ENCODE data around the gene OR2L3. TPM values are rescaled to one million over a fixed set of nuclear protein-coding genes. Genes with fewer than 3 reads are reported as not detected.

The OR2L3 gene
- total RNA-seq, 1 donor from 2014 or later = not detected

DNA sequence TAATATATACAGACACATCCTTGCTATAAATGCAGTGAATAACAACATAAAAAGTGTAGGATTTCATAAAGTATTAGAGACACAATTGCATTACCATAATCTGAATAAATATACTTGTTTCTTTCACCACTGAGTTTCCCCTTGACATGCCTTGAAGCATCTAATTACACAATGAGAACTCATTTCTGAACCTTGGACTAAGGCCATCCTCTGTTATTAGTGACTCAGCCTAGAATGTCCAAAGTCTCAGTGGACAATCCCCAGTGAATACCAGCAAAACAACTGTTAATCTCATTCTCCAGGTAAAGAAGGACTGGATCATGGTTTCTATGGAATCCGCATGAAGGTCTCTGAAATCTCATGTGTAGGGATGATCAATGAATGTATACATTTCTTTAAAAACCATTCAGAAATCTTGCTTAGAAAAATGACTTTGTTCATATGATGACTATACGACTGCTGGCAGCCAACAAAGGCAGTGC, 33.4 kb upstream of the OR2L3 start, which contains the start of gene OR2L5:
Gene OR2L5, plus strand, starts transcription at position 432 of the 482 bp plus-strand sequence. CDS start 8,288 bp downstream, outside the sequence.
- Histone ChIP-seq H3K4me3 (no peak within 1 kb of the TSS), H3K36me3 (no peaks in the 10 kb centered on the region), H3K9me3 (peaks cover 11% of the 10 kb centered on the region), H3K27me3 (no peaks in the 10 kb centered on the region), H3K4me1 (no peaks in the 10 kb centered on the region), H3K27ac (no peak within 1 kb of the TSS)
- TF ChIP-seq, protein P1, sequence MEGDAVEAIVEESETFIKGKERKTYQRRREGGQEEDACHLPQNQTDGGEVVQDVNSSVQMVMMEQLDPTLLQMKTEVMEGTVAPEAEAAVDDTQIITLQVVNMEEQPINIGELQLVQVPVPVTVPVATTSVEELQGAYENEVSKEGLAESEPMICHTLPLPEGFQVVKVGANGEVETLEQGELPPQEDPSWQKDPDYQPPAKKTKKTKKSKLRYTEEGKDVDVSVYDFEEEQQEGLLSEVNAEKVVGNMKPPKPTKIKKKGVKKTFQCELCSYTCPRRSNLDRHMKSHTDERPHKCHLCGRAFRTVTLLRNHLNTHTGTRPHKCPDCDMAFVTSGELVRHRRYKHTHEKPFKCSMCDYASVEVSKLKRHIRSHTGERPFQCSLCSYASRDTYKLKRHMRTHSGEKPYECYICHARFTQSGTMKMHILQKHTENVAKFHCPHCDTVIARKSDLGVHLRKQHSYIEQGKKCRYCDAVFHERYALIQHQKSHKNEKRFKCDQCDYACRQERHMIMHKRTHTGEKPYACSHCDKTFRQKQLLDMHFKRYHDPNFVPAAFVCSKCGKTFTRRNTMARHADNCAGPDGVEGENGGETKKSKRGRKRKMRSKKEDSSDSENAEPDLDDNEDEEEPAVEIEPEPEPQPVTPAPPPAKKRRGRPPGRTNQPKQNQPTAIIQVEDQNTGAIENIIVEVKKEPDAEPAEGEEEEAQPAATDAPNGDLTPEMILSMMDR (IDR thresholded peaks at IDR 0.05) = no peak
- no peak for ATAC-seq
- intact Hi-C loops (cut with DNase I) = no loop called here
- DNase-seq = no peak

DNA sequence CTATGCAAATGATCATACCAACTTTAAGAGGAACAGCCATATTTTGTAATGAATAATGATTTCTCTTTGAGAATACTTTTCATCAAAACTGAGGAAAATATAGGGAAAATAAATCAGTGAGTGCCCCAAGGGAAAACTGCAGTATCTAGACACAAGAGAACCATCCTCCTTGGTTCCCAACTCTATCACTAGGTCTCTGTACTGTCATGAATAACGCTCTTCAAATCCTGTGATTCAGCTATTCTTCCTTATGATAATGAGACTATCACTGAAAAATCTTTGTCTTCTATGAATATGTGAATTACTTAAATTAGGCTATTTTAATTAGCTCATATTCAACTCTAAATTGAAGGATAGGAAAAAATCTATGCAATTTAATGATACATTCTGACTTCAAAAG, 30.8 kb upstream of the OR2L3 start:
- ATAC-seq = no peak
- TF ChIP-seq, protein P1 (IDR thresholded peaks at IDR 0.05) = no peak
- intact Hi-C loops (cut with DNase I) = no loop called here
- no peak overlapping the region for H3K4me3 ChIP-seq
- no peaks in the 10 kb centered on the region for H3K4me1 ChIP-seq
- no peak overlapping the region for H3K27ac ChIP-seq
- peaks cover 4% of the 10 kb centered on the region for H3K9me3 ChIP-seq
- no peaks in the 10 kb centered on the region for H3K36me3 ChIP-seq
- DNase-seq = no peak
- no peaks in the 10 kb centered on the region for H3K27me3 ChIP-seq

GRCh38 chr1:248029770-248030169, 16.9 kb upstream of the OR2L3 start, which contains the start of gene OR2L2:
OR2L2 (plus strand) TSS chr1:248030070; CDS start chr1:248038268, 8,198 bp downstream.
- DNase-seq (no peak), ATAC-seq (no peak)
- Histone ChIP-seq H3K4me1 (no peaks in the 10 kb centered on the region), H3K36me3 (no peaks in the 10 kb centered on the region), H3K27me3 (no peaks in the 10 kb centered on the region), H3K9me3 (no peaks in the 10 kb centered on the region), H3K27ac (no peak within 1 kb of the TSS), H3K4me3 (no peak within 1 kb of the TSS)
- TF ChIP-seq, protein P1 (IDR thresholded peaks at IDR 0.05) = no peak
- intact Hi-C loops (cut with DNase I) = no loop called here

DNA sequence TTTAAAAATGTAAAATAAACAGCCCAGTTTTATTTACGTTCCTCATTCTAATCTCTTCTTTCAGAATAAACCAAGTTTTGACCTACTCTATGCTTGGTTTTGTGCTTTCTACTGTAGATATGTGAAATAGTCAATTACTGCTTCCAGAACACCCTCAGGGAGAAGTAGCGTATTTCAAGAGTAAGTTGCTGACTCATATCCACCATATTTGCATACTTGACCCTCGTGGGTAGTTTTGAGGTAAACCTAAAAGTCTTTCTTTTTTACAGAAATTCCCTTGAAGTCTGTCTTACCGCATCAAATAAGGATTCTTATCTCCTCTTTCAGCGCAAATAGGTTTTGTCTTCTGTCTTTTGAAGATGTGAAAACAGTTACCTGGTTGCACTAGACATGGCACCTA, 1.4 kb upstream of the OR2L3 start:
- no peaks in the 10 kb centered on the region for H3K36me3 ChIP-seq
- no peak for ATAC-seq

GRCh38 chr1:248047008-248047407, 372 bp downstream of the OR2L3 start:
- ATAC-seq = no peak

More for the DNA sequence above, 1.4 kb upstream of the OR2L3 start:
- intact Hi-C loops (cut with DNase I) = no loop called here
- H3K4me1 ChIP-seq = no peaks in the 10 kb centered on the region
- no peaks in the 10 kb centered on the region for H3K27me3 ChIP-seq
- TF ChIP-seq, protein P1 (IDR thresholded peaks at IDR 0.05) = no peak
- H3K9me3 ChIP-seq = no peaks in the 10 kb centered on the region
- no peak overlapping the region for H3K4me3 ChIP-seq
- no peak overlapping the region for H3K27ac ChIP-seq
- no peak for DNase-seq

More at GRCh38 chr1:248047008-248047407, 372 bp downstream of the OR2L3 start:
- DNase-seq = no peak
- intact Hi-C loops (cut with DNase I) = no loop called here
- H3K27ac ChIP-seq = no peak overlapping the region
- H3K4me3 ChIP-seq = no peak overlapping the region
- no peaks in the 10 kb centered on the region for H3K36me3 ChIP-seq
- no peaks in the 10 kb centered on the region for H3K27me3 ChIP-seq
- TF ChIP-seq, protein P1 (IDR thresholded peaks at IDR 0.05) = no peak
- H3K9me3 ChIP-seq = no peaks in the 10 kb centered on the region
- no peaks in the 10 kb centered on the region for H3K4me1 ChIP-seq

Data from upper lobe of right lung (tissue), 1 donor.